Astrocyte of the spinal cord (primary cell): ENCODE data around the gene JAKMIP2.
"Not testable (repeated sequence)": the region's sequence is repeated elsewhere in the genome, so short reads cannot be mapped to it uniquely, and the experiment has no call there.

ENCODE experiments used
- DNase-seq: peaks from one replicate; pipeline ENCODE4 v3.0.0; 2011; ENCODE audit warnings: low read depth, low spot score
- H3K4me3 ChIP-seq: 2 replicates; pipeline ENCODE4 v1.5.1; 2011; ENCODE audit warnings: low read depth, mild to moderate bottlenecking, low read length, moderate library complexity
- in situ Hi-C: cut with HindIII; loops from 2 replicates; pipeline ENCODE4 v1.10.0; 2017; ENCODE audit warnings: low sequenced_read_pairs
- TF ChIP-seq, protein P1 (sequence below): IDR thresholded peaks from 2 replicates; pipeline ENCODE4 v1.5.1; 2012; ENCODE audit warnings: low read depth, mild to moderate bottlenecking, low read length, inconsistent platforms

JAKMIP2 gene

DNA sequence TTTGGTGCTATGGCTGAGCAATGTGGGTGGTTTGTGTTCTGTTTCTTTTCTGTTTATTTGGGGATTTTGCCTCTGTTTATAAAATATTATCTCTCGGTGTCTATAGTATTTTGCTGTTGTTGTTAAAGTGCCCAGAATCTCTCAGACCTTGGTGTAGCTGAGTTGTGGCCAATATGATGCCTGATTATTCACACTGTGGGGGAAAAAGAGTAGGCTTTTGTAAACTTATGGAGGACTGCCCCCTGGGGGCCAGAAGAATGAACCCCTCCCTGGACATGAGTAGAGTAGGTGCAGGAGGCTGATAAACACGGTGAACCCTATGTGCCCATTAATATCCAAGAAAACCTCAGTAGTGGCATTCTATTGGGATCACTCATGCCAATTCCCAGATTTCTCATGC is 223.7 kb downstream of the JAKMIP2 start:
- in situ Hi-C loops, result no loop called here
- no peak overlapping the region for H3K4me3 ChIP-seq
- DNase-seq, result peak; percentile 86
- TF ChIP-seq, protein P1, sequence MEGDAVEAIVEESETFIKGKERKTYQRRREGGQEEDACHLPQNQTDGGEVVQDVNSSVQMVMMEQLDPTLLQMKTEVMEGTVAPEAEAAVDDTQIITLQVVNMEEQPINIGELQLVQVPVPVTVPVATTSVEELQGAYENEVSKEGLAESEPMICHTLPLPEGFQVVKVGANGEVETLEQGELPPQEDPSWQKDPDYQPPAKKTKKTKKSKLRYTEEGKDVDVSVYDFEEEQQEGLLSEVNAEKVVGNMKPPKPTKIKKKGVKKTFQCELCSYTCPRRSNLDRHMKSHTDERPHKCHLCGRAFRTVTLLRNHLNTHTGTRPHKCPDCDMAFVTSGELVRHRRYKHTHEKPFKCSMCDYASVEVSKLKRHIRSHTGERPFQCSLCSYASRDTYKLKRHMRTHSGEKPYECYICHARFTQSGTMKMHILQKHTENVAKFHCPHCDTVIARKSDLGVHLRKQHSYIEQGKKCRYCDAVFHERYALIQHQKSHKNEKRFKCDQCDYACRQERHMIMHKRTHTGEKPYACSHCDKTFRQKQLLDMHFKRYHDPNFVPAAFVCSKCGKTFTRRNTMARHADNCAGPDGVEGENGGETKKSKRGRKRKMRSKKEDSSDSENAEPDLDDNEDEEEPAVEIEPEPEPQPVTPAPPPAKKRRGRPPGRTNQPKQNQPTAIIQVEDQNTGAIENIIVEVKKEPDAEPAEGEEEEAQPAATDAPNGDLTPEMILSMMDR, result peak; percentile 72

DNA sequence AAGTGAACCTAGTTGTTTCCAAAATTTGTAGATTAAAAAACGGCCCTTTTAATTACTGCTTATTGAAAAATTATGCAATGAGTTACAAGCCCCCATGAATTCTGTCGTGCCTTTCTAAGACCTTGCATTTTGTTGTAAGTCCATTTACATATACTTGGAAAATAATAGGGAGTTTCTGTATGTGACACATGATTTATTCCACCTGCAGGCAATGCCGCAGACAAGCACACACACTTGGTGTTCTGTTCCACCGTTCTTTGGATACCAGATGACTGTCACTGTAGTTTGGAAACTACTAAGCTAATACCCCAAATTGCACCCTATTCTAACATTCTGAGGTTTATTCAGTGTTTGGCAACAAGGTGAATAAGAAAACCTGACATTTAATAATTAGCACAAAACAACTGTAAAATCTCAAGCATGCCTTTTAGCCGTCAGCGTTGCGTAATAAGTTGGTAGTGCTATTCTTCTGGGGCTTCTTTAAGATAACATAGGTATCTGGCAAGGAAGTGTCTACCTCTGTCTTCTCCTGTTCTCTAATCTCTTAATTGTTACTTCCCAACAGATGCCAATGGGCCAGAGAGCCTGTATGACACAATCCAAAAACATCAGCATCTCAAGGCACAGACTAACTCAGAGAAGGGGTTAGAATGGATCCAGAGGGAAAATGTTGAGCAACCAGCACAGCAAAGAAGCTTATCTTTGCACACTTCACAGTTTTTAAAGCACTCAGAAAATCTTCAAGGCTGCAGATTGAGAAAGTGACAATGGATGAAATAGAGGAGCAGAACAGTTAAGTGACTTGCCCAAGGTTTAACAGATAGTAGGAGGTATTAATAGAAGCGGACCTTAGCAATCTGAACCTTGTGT is 224.4 kb downstream of the JAKMIP2 start:
- TF ChIP-seq, protein P1, result no peak
- DNase-seq, result no peak
- in situ Hi-C loops, result no loop called here
- no peak overlapping the region for H3K4me3 ChIP-seq

DNA sequence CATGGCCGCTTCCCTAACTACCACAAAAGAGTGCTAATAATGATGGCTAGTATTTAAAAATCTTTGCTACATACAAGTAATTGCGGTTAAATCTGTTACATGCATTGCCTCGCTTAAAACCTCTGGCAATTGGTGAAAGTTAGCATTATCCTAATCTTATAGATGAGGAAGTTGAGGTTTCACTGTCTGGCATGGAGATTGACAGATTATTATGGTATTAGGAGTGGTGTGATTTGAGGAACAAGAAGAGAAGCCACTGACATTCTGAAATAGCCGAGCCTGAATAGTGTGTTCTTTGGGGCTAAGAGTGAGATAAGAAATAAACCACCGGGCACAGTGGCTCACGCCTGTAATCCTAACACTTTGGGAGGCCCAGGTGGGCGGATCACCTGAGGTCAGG is 227.4 kb downstream of the JAKMIP2 start:
- in situ Hi-C loops, result no loop called here
- TF ChIP-seq, protein P1, result no peak
- H3K4me3 ChIP-seq, result no peak overlapping the region
- no peak for DNase-seq

DNA sequence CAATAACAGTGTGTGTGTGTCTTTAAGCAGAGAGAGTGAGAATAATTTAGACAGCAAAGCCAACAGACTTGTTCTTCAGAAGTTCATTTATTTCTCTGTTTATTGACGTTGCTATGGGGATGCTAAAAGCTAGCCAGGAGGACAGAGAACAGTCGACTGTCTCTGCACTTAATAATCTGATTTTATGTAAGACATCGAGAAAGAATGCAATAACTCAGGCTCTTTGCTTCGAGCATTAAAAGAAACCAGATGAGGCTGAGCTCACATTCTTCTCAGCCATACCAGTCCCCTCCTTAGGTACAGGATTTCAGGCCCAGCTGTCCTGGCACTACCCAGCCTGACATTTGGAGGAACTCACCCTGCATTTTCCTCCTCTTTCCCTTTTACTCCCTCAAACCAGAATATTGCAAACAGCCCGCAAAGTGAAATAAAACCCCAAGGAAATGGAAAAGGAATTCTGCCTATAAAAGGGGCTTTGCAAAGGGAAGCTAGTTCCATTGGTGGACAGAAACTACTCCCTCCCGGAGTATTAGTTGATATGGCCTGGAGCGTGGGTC is 228.2 kb downstream of the JAKMIP2 start:
- no peak overlapping the region for H3K4me3 ChIP-seq
- in situ Hi-C loops, result no loop called here
- TF ChIP-seq, protein P1, result no peak
- peak; percentile 94 for DNase-seq

DNA sequence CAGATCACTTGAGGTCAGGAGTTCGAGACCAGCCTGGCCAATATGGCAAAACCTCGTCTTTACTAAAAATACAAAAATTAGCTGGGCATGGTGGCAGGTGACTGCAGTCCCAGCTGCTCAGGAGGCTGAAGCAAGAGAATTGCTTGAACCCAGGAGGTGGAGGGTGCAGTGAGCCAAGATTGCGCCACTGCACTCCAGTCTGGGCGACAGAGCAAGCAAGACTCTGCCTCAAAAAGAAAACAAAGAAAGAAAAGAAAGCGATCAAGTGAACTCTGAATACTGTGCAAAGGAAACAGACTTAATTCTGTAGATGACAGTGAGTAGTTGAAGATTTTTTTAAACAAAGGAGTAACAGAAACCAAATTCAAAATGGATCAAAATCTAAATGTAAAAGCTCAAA is 228.7 kb downstream of the JAKMIP2 start:
- DNase-seq, H3K4me3 ChIP-seq, in situ Hi-C loops: not testable (repeated sequence)

DNA sequence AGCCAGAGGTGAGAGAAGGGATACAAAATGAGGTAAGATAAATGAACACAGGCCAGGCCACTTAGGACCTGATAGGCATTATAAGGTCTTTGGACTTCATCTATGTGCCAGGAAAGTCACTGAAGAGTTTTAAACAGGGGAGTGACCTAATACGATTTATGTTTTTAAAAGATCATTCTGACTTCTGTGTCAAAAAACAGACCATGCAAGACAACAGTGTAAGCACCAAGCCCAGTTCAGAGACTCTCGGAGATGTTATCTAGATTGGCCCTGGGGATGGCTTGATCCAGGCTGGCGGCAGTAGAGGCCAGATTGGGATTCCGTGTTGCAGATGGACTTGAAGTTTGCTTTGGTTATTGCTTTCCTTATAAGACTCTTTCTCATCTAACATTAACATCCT is 229.6 kb downstream of the JAKMIP2 start:
- no peak for DNase-seq
- TF ChIP-seq, protein P1, result no peak
- in situ Hi-C loops, result no loop called here
- H3K4me3 ChIP-seq, result no peak overlapping the region

DNA sequence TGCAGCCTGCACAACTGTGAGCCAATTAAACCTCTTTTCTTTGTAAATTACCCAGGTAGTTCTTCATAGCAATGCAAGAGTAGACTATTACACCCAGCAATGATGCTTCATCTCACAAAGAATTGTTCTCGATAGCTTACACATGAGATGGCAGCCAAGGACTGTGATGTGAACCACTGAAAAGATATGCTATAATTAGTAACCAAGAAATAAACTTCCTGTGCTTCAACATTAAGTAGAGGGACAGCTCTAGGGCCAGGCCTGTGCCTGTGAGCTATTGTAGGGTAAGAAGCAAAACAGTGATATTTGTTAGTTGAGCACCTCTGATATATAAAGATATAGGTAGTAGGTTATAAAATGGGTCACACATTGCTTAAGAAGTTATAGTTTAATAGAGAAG is 230.9 kb downstream of the JAKMIP2 start:
- TF ChIP-seq, protein P1, result no peak
- DNase-seq, result peak; percentile 9
- in situ Hi-C loops, result no loop called here
- no peak overlapping the region for H3K4me3 ChIP-seq
